ENCODE data around the gene MED27.

Gene MED27

GRCh38 chr9:131844745-131845118 lies 234.9 kb downstream of the MED27 start (continued):
- no peak for TF ChIP-seq ZNF280C (tag by site-specific recombination; IDR thresholded peaks at IDR 0.05)
- TF ChIP-seq ZNF76 (tag by site-specific recombination; IDR thresholded peaks at IDR 0.05; ENCODE audit: borderline replicate concordance, low read depth), result no peak
- TF ChIP-seq ZBTB8A (tag by site-specific recombination; IDR thresholded peaks at IDR 0.05), result no peak
- no peak for TF ChIP-seq ZNF221 (tag by site-specific recombination; IDR thresholded peaks at IDR 0.05; ENCODE audit: borderline replicate concordance)
- TF ChIP-seq, protein P1, sequence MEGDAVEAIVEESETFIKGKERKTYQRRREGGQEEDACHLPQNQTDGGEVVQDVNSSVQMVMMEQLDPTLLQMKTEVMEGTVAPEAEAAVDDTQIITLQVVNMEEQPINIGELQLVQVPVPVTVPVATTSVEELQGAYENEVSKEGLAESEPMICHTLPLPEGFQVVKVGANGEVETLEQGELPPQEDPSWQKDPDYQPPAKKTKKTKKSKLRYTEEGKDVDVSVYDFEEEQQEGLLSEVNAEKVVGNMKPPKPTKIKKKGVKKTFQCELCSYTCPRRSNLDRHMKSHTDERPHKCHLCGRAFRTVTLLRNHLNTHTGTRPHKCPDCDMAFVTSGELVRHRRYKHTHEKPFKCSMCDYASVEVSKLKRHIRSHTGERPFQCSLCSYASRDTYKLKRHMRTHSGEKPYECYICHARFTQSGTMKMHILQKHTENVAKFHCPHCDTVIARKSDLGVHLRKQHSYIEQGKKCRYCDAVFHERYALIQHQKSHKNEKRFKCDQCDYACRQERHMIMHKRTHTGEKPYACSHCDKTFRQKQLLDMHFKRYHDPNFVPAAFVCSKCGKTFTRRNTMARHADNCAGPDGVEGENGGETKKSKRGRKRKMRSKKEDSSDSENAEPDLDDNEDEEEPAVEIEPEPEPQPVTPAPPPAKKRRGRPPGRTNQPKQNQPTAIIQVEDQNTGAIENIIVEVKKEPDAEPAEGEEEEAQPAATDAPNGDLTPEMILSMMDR (tag by site-specific recombination; IDR thresholded peaks at IDR 0.05), result no peak
- TF ChIP-seq ZNF776 (tag by site-specific recombination; IDR thresholded peaks at IDR 0.05; ENCODE audit: borderline replicate concordance), result no peak
- TF ChIP-seq, protein P2, sequence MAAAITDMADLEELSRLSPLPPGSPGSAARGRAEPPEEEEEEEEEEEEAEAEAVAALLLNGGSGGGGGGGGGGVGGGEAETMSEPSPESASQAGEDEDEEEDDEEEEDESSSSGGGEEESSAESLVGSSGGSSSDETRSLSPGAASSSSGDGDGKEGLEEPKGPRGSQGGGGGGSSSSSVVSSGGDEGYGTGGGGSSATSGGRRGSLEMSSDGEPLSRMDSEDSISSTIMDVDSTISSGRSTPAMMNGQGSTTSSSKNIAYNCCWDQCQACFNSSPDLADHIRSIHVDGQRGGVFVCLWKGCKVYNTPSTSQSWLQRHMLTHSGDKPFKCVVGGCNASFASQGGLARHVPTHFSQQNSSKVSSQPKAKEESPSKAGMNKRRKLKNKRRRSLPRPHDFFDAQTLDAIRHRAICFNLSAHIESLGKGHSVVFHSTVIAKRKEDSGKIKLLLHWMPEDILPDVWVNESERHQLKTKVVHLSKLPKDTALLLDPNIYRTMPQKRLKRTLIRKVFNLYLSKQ (tag by site-specific recombination; IDR thresholded peaks at IDR 0.05; ENCODE audit: borderline replicate concordance), result no peak
- no peak for TF ChIP-seq ZNF664 (tag by site-specific recombination; IDR thresholded peaks at IDR 0.05)
- TF ChIP-seq ZNF514 (tag by site-specific recombination; IDR thresholded peaks at IDR 0.05), result no peak
- peak; percentile 35; the same call in 1 of the 2 replicates for TF ChIP-seq ZNF623 (tag by site-specific recombination; IDR thresholded peaks at IDR 0.05)
- TF ChIP-seq, protein P3, sequence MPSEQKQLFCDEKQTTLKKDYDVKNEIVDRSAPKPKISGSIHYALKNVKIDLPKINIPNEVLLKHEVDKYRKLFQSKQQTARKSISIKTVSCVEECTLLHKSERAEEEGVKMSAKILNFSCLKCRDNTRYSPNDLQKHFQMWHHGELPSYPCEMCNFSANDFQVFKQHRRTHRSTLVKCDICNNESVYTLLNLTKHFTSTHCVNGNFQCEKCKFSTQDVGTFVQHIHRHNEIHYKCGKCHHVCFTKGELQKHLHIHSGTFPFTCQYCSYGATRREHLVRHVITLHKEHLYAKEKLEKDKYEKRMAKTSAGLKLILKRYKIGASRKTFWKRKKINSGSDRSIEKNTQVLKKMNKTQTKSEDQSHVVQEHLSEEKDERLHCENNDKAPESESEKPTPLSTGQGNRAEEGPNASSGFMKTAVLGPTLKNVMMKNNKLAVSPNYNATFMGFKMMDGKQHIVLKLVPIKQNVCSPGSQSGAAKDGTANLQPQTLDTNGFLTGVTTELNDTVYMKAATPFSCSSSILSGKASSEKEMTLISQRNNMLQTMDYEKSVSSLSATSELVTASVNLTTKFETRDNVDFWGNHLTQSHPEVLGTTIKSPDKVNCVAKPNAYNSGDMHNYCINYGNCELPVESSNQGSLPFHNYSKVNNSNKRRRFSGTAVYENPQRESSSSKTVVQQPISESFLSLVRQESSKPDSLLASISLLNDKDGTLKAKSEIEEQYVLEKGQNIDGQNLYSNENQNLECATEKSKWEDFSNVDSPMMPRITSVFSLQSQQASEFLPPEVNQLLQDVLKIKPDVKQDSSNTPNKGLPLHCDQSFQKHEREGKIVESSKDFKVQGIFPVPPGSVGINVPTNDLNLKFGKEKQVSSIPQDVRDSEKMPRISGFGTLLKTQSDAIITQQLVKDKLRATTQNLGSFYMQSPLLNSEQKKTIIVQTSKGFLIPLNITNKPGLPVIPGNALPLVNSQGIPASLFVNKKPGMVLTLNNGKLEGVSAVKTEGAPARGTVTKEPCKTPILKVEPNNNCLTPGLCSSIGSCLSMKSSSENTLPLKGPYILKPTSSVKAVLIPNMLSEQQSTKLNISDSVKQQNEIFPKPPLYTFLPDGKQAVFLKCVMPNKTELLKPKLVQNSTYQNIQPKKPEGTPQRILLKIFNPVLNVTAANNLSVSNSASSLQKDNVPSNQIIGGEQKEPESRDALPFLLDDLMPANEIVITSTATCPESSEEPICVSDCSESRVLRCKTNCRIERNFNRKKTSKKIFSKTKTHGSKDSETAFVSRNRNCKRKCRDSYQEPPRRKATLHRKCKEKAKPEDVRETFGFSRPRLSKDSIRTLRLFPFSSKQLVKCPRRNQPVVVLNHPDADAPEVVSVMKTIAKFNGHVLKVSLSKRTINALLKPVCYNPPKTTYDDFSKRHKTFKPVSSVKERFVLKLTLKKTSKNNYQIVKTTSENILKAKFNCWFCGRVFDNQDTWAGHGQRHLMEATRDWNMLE (tag by site-specific recombination; conservative IDR thresholded peaks at IDR 0.05; ENCODE audit: low read depth), result peak; percentile 57
- no peak for TF ChIP-seq ZBTB26 (tag by site-specific recombination; optimal IDR thresholded peaks at IDR 0.05)
- TF ChIP-seq ZBTB21 (tag by site-specific recombination; IDR thresholded peaks at IDR 0.05), result no peak
- no peak for TF ChIP-seq ZSCAN16 (tag by site-specific recombination; IDR thresholded peaks at IDR 0.05)
- peak; percentile 12; the same call in 1 of the 2 replicates for TF ChIP-seq ZNF654 (tag by site-specific recombination; IDR thresholded peaks at IDR 0.05; ENCODE audit: low read depth)
- TF ChIP-seq, protein P4, sequence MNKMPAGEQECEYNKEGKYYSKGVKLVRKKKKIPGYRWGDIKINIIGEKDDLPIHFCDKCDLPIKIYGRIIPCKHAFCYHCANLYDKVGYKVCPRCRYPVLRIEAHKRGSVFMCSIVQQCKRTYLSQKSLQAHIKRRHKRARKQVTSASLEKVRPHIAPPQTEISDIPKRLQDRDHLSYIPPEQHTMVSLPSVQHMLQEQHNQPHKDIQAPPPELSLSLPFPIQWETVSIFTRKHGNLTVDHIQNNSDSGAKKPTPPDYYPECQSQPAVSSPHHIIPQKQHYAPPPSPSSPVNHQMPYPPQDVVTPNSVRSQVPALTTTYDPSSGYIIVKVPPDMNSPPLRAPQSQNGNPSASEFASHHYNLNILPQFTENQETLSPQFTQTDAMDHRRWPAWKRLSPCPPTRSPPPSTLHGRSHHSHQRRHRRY (tag by site-specific recombination; IDR thresholded peaks at IDR 0.05), result no peak
- TF ChIP-seq ZNF26 (tag by site-specific recombination; IDR thresholded peaks at IDR 0.05), result no peak
- no peak for TF ChIP-seq ZBTB48 (tag by site-specific recombination; IDR thresholded peaks at IDR 0.05)
- no peak for TF ChIP-seq SCRT2 (tag by site-specific recombination; IDR thresholded peaks at IDR 0.05)
- TF ChIP-seq ZNF433 (tag by site-specific recombination; IDR thresholded peaks at IDR 0.05; ENCODE audit: low read depth), result no peak
- no peak for TF ChIP-seq ZNF23 (tag by site-specific recombination; IDR thresholded peaks at IDR 0.05; ENCODE audit: borderline replicate concordance)
- no peak for TF ChIP-seq MYNN (tag by site-specific recombination; IDR thresholded peaks at IDR 0.05; ENCODE audit: borderline replicate concordance)
- no peak for TF ChIP-seq ZNF629 (tag by site-specific recombination; IDR thresholded peaks at IDR 0.05)
- no peak for TF ChIP-seq ZFP69B (tag by site-specific recombination; IDR thresholded peaks at IDR 0.05)
- TF ChIP-seq ZNF423 (tag by site-specific recombination; IDR thresholded peaks at IDR 0.05), result no peak

Measured in HEK293 (cell line).